HUES48 (cell line): Measurements from ENCODE around the gene MAP3K5.
A peak's percentile ranks its signal among the peaks of the same experiment; 100 is the strongest.

Experiments
- H3K27ac ChIP-seq: one replicate; pipeline ENCODE4 v1.7.0; 2013; ENCODE audit warnings: low read depth, low read length, inconsistent platforms
- H3K27me3 ChIP-seq: 2 replicates; pipeline ENCODE4 v1.6.1; 2013; ENCODE audit warnings: mild to moderate bottlenecking, low read length; ENCODE audit not compliant: control insufficient read depth, insufficient read depth
- H3K36me3 ChIP-seq: 2 replicates; pipeline ENCODE4 v1.6.1; 2013; ENCODE audit warnings: low read length; ENCODE audit not compliant: control insufficient read depth, insufficient read depth
- H3K4me1 ChIP-seq: 2 replicates; pipeline ENCODE4 v1.6.1; 2013; ENCODE audit warnings: mild to moderate bottlenecking, low read length; ENCODE audit not compliant: control insufficient read depth, insufficient read depth
- H3K4me3 ChIP-seq: 2 replicates; pipeline ENCODE4 v1.5.1; 2013; ENCODE audit warnings: mild to moderate bottlenecking, low read depth, low read length
- H3K9ac ChIP-seq: 2 replicates; pipeline ENCODE4 v1.6.1; 2013; ENCODE audit warnings: mild to moderate bottlenecking, low read depth, low read length, moderate library complexity
- H3K9me3 ChIP-seq: 2 replicates; pipeline ENCODE4 v1.6.1; 2013; ENCODE audit warnings: low read length; ENCODE audit not compliant: control insufficient read depth, insufficient read depth

Gene MAP3K5

DNA sequence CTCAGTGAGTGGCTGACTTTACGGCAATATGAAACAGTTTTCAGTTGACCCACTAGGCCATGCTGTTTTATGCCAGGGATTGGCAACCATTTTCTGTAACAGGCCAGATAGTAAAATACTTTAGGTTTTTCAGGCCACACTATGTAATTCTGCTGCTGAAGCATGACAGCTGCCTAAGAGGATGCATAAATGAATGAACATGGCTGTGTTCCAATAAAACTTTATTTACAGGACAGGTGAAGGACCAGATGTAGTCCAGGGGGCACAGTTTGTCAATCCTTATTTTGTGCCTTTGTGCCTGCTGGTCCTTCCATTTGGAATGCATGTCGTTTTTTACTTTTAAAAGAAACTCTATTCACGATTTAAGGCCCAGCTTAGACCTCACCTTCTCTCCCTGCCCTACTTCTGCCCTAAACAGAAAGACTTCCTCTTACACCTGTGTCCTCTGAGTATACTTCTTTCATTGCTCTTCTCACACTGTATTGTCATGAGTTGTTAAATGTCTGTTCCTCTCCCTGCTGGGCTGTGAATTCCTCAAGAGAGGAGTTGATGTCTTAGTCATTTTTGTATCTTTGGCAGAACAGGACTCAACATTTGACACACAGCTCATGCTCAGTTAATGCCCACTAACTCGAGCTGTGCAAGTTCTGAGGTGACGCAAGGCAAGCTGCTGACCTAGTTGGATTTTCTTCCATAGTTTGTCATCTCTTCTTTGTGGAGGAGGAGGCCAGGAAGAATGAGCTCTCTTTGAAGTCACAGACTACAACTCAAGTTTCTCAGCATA lies 152.0 kb downstream of the MAP3K5 start:
- no peaks in the 10 kb centered on the region for H3K27me3 ChIP-seq
- no peak overlapping the region for H3K9ac ChIP-seq
- H3K4me3 ChIP-seq, result no peak overlapping the region
- H3K4me1 ChIP-seq, result peaks cover 14% of the 10 kb centered on the region; the same call in 1 of the 2 replicates
- H3K9me3 ChIP-seq, result no peaks in the 10 kb centered on the region
- peak overlapping the region; percentile 54 for H3K27ac ChIP-seq
- no peaks in the 10 kb centered on the region for H3K36me3 ChIP-seq

DNA sequence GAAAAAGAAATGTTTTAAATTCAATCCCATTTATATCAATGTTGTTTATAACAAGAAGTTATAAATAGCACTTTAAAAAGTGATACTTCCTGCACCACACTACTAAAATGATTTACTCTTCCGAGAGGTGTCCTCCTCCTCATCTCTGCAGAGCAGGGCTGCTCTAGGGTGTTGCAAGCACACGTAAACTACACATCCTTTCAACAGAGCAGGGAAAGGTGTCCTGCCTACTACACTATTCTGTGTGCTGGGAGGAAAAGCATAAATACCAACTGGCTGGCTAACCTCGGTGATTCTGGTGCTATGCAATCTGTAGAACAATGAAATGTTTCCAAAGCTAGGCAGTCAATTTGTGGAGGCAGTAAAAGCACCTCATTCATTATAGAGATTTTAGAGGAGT lies 152.6 kb downstream of the MAP3K5 start:
- peaks cover 14% of the 10 kb centered on the region; the same call in 1 of the 2 replicates for H3K4me1 ChIP-seq
- H3K27ac ChIP-seq, result peak overlapping the region; percentile 9
- H3K36me3 ChIP-seq, result no peaks in the 10 kb centered on the region
- no peaks in the 10 kb centered on the region for H3K27me3 ChIP-seq
- H3K9me3 ChIP-seq, result no peaks in the 10 kb centered on the region
- no peak overlapping the region for H3K4me3 ChIP-seq
- no peak overlapping the region for H3K9ac ChIP-seq

DNA sequence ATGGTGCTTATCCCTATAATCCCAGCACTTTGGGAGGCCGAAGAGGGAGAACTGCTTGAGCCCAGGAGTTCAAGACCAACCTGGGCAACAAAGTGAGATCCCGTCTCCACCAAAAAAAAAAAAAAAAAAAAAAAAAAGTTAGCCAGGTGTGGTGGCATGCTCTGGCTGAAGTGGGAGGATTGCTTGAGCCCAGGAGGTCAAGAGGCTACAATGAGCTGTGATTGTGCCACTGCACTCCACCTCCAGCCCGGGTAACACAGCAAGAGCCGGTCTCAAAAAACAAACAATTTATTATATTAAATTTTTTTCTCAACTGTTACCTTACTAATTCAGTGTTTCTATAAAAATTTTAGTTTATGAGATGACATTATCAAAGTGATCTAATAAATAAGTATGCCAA lies 156.7 kb downstream of the MAP3K5 start:
- no peak overlapping the region for H3K27ac ChIP-seq
- no peaks in the 10 kb centered on the region for H3K9me3 ChIP-seq
- no peak overlapping the region for H3K4me3 ChIP-seq
- H3K4me1 ChIP-seq, result peaks cover 13% of the 10 kb centered on the region; the same call in 1 of the 2 replicates
- no peaks in the 10 kb centered on the region for H3K27me3 ChIP-seq
- H3K36me3 ChIP-seq, result no peaks in the 10 kb centered on the region
- no peak overlapping the region for H3K9ac ChIP-seq

DNA sequence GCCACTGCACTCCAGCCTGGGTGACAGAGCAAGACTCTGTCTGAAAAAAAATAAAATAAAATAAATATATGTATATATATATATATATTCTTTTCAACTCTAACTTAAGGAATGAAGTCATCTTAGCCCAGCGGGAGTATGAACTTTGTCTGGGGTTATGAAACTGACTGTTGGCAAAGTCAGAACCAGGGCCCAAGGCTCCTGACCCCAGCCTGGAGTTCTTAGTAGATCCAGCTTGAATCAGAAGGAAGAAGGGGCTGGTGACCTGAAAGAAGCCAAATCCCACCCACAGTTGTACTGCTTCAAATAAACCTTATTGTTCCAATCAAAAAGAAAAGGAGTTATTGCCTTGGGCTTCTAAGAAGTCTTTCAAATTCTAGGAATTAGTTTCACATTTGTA lies 158.9 kb downstream of the MAP3K5 start:
- Histone ChIP-seq H3K4me1 (peaks cover 3% of the 10 kb centered on the region; the same call in 1 of the 2 replicates), H3K27ac (no peak overlapping the region), H3K9me3 (no peaks in the 10 kb centered on the region), H3K36me3 (no peaks in the 10 kb centered on the region), H3K9ac (no peak overlapping the region), H3K27me3 (no peaks in the 10 kb centered on the region), H3K4me3 (no peak overlapping the region)

DNA sequence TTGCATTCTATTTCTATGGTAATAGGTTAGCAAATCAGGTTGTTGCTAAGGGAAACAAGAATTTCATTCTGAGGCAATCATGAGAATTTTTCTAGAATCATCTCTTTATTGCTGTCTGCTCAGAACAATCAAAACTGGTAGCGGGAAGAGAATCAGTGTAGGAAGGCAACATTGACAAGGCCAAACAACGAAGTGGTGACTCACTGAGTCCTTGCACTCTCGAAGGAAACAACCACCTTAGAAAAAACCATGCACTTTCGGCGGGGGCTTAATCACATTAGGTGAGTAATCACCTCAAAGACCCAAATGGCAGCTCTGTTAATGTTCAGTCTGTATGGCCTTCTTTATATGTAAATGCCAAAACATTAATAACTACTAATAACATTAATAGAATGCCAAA lies 163.3 kb downstream of the MAP3K5 start:
- Histone ChIP-seq H3K27ac (no peak overlapping the region), H3K36me3 (no peaks in the 10 kb centered on the region), H3K9ac (no peak overlapping the region), H3K4me1 (no peaks in the 10 kb centered on the region; the same call in 1 of the 2 replicates), H3K4me3 (no peak overlapping the region), H3K9me3 (no peaks in the 10 kb centered on the region), H3K27me3 (no peaks in the 10 kb centered on the region)

DNA sequence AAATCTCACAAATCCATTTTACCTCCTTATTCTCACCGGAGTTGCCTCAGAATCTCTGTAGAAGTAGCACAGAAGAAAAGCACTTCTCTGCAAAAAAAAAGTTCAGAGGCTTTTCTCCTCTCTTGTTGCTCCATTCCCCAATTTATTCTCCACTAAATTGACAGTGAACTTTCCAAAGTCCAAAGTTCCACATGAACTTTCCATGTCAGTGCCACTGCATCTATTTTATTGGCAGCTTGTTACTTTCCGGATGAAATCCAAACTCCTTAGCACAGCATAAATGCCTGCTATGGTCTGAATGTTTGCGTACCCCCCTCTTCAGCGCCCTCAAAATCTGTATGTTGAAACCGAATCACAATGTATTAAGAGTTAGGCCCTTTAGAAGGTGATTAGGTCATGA lies 165.1 kb downstream of the MAP3K5 start:
- no peak overlapping the region for H3K9ac ChIP-seq
- no peaks in the 10 kb centered on the region; the same call in 1 of the 2 replicates for H3K4me1 ChIP-seq
- H3K4me3 ChIP-seq, result no peak overlapping the region
- H3K9me3 ChIP-seq, result no peaks in the 10 kb centered on the region
- H3K27me3 ChIP-seq, result no peaks in the 10 kb centered on the region
- no peaks in the 10 kb centered on the region for H3K36me3 ChIP-seq
- no peak overlapping the region for H3K27ac ChIP-seq

DNA sequence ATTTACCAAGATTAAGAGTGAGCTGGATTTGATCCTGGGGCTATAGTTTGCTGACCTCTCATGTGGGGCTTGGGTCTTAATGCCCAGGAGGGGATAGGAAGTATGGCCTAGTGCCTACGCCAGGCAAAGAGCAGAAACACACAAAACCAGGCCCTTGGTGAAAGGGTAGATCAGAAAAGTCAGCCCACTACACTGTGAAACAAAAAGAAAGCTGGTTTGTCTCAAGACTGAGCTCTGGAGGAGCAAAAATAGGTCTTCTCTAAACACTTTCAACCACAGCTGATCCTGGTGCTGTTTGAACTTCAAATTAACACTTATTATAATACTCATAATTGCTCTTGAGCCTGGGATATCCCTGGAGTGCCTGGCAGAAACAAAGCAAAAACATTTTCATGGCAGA lies 167.0 kb downstream of the MAP3K5 start:
- H3K27ac ChIP-seq, result no peak overlapping the region
- H3K36me3 ChIP-seq, result no peaks in the 10 kb centered on the region
- H3K4me1 ChIP-seq, result no peaks in the 10 kb centered on the region; the same call in 1 of the 2 replicates
- no peaks in the 10 kb centered on the region for H3K9me3 ChIP-seq
- no peak overlapping the region for H3K4me3 ChIP-seq
- H3K27me3 ChIP-seq, result no peaks in the 10 kb centered on the region
- no peak overlapping the region for H3K9ac ChIP-seq

DNA sequence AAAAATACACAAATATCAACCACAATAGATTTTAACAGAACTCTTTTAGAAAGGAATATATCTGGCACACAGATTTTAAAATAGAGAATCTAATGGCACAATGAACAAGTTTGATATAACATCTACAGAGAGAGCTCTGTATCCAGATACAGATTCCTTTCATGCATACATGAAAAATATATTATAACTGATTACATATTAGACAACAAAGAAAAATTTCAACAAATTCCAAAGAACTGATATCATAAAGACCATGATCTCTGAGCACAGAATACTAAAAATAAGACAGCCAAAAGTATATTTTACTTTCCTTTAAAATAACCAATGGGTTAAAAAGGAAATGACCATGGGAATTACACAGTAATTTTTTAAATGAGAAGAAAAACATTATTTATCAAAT lies 167.9 kb downstream of the MAP3K5 start:
- Histone ChIP-seq H3K9me3 (no peaks in the 10 kb centered on the region), H3K27me3 (no peaks in the 10 kb centered on the region), H3K9ac (no peak overlapping the region), H3K27ac (no peak overlapping the region), H3K4me3 (no peak overlapping the region), H3K36me3 (no peaks in the 10 kb centered on the region), H3K4me1 (peaks cover 4% of the 10 kb centered on the region)

DNA sequence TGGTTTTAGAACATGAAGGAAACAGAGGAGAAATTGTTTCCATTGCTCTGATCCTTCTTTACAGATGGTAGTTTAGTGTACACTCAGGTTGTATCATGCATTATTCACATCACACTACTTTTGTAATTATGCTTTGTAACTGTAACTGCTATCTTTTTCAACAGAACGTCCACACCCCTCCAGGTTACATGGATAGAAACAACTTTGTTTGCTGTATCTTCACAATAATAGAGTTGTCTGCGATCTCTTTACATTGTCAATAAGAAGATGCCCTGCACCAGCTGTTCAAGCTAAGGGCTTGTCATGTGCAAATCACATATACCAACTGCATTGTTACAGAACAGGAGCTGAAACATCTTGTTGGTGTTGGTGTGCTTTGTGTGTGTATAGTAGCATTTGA lies 174.2 kb downstream of the MAP3K5 start:
- H3K36me3 ChIP-seq, result no peaks in the 10 kb centered on the region

DNA sequence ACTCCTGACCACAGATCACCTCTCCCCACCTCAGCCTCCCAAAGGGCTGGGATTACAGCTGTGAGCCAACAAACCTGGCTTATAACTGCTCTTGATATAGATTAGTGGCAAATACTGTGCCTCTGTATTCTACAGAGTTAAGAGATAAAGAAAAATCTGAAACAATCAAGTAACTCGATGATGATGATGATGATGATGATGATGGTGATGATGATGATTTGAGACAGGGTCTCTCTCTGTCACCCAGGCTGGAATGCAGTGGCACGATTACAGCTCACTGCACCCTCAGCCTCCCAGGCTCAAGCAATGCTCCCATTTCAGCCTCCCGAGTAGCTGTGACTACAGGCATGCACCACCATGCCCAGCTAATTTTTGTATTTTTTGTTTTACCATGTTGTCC lies 175.8 kb downstream of the MAP3K5 start:
- no peak overlapping the region for H3K9ac ChIP-seq
- H3K4me3 ChIP-seq, result no peak overlapping the region
- no peaks in the 10 kb centered on the region for H3K27me3 ChIP-seq
- no peaks in the 10 kb centered on the region for H3K36me3 ChIP-seq
- peaks cover 46% of the 10 kb centered on the region for H3K4me1 ChIP-seq
- H3K9me3 ChIP-seq, result no peaks in the 10 kb centered on the region
- H3K27ac ChIP-seq, result no peak overlapping the region

More for the DNA sequence above, 174.2 kb downstream of the MAP3K5 start:
- Histone ChIP-seq H3K27ac (no peak overlapping the region), H3K4me3 (no peak overlapping the region), H3K4me1 (peaks cover 35% of the 10 kb centered on the region), H3K9me3 (no peaks in the 10 kb centered on the region), H3K9ac (no peak overlapping the region), H3K27me3 (no peaks in the 10 kb centered on the region)

DNA sequence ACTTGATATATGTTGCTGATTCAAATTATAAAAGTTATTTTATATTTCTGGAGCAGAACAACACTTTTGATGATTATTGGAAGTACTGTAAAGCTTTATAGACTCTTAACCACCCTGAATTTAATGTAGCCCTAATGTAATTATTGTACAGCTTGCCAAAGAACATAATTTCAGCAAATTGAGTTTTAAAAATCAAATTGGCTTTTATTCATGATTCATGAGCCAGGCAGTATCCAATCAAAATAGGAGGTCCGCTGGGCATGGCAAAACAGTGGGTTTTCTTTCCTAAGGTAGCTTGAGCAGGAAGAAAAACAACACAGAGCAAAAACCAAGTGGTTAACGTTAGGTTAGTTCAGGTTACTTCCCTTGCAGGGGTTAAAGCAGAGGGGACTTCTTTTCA lies 177.3 kb downstream of the MAP3K5 start:
- Histone ChIP-seq H3K27me3 (no peaks in the 10 kb centered on the region), H3K4me1 (peaks cover 58% of the 10 kb centered on the region), H3K9ac (no peak overlapping the region), H3K36me3 (no peaks in the 10 kb centered on the region), H3K4me3 (no peak overlapping the region), H3K9me3 (no peaks in the 10 kb centered on the region), H3K27ac (no peak overlapping the region)
